DND-41 (cell line): ENCODE measurements around the gene COMP.

Source experiments
- ATAC-seq: fragments of 200-7000 bp; cut with Tn5 transposase; 3 replicates; pipeline ENCODE4 v1.9.1; 2021; ENCODE audit warnings: low read depth; ENCODE audit not compliant: insufficient read depth
- DNase-seq: peaks from one replicate; pipeline ENCODE4 v3.0.0-alpha.2; 2020
- H2AFZ ChIP-seq: 2 replicates; pipeline ENCODE4 v1.6.0; 2012; ENCODE audit warnings: low read depth, low read length
- H3K27ac ChIP-seq: 2 replicates; pipeline ENCODE4 v1.5.1; 2012; ENCODE audit warnings: low read length, inconsistent platforms
- H3K27me3 ChIP-seq: fragments of 200-600 bp; sonication (generic); 2 replicates; pipeline ENCODE4 v1.6.0; 2012; ENCODE audit warnings: low read length, mild to moderate bottlenecking, inconsistent platforms; ENCODE audit not compliant: insufficient read depth, poor library complexity
- H3K36me3 ChIP-seq: 2 replicates; pipeline ENCODE4 v1.5.1; 2012; ENCODE audit warnings: low read length, inconsistent platforms; ENCODE audit not compliant: insufficient read depth
- H3K4me1 ChIP-seq: 2 replicates; pipeline ENCODE4 v1.5.1; 2012; ENCODE audit warnings: mild to moderate bottlenecking, low read length; ENCODE audit not compliant: insufficient read depth
- H3K4me2 ChIP-seq: 2 replicates; pipeline ENCODE4 v1.6.0; 2012; ENCODE audit warnings: mild to moderate bottlenecking, moderate library complexity, low read length, inconsistent platforms; ENCODE audit not compliant: insufficient read depth
- H3K4me3 ChIP-seq, 2 experiments: fragments of 200-600 bp in 1 of 2; shearing (Covaris generic) in 1 of 2; 2 replicates each; pipeline ENCODE4 v1.5.1; 2012 to 2016; ENCODE audit warnings: inconsistent platforms in 2 of 2, low read length in 2 of 2, mild to moderate bottlenecking in 2 of 2, low read depth in 1 of 2, moderate library complexity in 1 of 2
- H3K79me2 ChIP-seq: 2 replicates; pipeline ENCODE4 v1.6.0; 2012; ENCODE audit warnings: low read length, inconsistent platforms; ENCODE audit not compliant: insufficient read depth
- H3K9ac ChIP-seq: 2 replicates; pipeline ENCODE4 v1.6.0; 2012; ENCODE audit warnings: low read depth, mild to moderate bottlenecking, inconsistent platforms, low read length, moderate library complexity
- H3K9me3 ChIP-seq: 2 replicates; pipeline ENCODE4 v1.5.1; 2012; ENCODE audit warnings: low read length, moderate library complexity, mild to moderate bottlenecking, inconsistent platforms; ENCODE audit not compliant: insufficient read depth, severe bottlenecking
- H4K20me1 ChIP-seq: 2 replicates; pipeline ENCODE4 v1.6.0; 2012; ENCODE audit warnings: low read length; ENCODE audit not compliant: insufficient read depth
- CTCF ChIP-seq: IDR thresholded peaks from 2 replicates; pipeline ENCODE4 v1.5.1; 2012; ENCODE audit warnings: borderline replicate concordance, low read length, moderate library complexity, mild to moderate bottlenecking; ENCODE audit not compliant: poor library complexity, severe bottlenecking; ENCODE audit errors: extremely low read depth
- EZH2 ChIP-seq: IDR thresholded peaks from 3 replicates; pipeline ENCODE4 v1.6.1; 2012; ENCODE audit warnings: borderline replicate concordance, low read depth, mild to moderate bottlenecking, moderate library complexity, low read length, inconsistent platforms; ENCODE audit not compliant: severe bottlenecking

COMP gene

DNA sequence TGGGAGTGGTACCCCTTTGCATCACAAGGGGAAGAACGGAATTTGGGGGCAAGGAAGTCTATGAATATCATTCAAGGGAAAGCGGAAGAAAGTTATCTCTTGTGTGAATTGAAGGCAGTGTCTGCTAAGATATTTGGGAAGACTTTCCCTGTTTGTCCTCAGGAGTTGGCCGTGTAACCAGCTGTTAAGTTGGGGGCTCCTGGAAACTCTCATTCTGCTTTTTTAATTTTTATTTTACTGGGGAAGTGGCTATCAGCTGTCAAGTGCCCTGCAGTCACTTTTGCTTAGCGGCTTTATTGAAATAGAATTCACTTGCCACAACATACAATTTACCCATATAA is 43.5 kb upstream of the COMP start:
- Histone ChIP-seq H3K27ac (no peak overlapping the region), H2AFZ (no peak overlapping the region), H3K79me2 (peaks cover 81% of the 10 kb centered on the region), H3K36me3 (peaks cover 67% of the 10 kb centered on the region), H4K20me1 (peaks cover 69% of the 10 kb centered on the region), H3K4me1 (peaks cover 50% of the 10 kb centered on the region), H3K27me3 (no peaks in the 10 kb centered on the region), H3K9me3 (no peaks in the 10 kb centered on the region), H3K4me2 (peak overlapping the region; percentile 84), H3K9ac (peak overlapping the region; percentile 98; the same call in 1 of the 2 replicates), H3K4me3 (peak overlapping the region in 1 of 2 experiments; percentile 72; a peak in 2 of 4 replicates)
- ATAC-seq (no peak), DNase-seq (no peak)
- TF ChIP-seq CTCF (no peak), EZH2 (no peak)

DNA sequence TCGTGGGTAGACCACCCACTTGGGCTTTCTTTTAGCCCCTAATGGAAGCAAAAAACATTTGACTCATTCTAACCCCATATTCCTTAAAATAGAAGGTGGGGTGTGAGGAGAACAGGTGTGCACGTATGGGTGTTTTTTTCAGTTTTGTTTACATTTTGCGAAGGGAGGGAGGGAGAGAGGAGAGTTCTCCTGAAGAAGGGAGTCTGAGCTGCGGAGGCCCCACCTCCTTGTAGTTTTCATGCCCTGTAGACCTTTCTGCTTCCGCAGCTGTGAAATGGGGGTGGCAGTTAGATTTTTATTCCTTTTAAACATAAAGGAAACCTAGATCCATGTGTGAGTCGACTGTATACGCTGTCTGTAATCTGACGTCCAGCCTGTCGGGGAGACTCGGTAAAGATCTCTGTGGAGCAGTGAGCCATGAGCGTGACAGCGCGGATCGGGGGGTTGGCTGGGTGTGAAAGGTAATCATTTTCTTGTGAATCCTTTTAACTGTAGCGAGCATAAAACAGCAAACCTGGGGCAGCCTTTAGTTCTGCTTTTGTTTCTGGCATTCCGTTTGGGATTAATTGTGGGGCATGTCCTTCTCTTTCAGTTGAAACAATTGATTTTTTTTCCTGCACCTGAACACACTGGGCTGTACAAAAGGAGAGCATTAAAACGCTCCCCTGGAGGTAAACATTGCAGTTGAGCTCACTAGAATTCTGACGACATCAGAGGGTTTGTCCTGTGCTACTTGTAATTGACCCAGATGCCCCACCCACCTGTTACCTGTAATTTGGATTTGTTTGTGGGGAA is 42.9 kb upstream of the COMP start:
- no peak for TF ChIP-seq EZH2
- TF ChIP-seq CTCF = no peak
- H3K9ac ChIP-seq = peak overlapping the region; percentile 98
- peak overlapping the region; percentile 54 to 72; a peak in 3 of 4 replicates for H3K4me3 ChIP-seq
- H3K36me3 ChIP-seq = peaks cover 62% of the 10 kb centered on the region
- peaks cover 50% of the 10 kb centered on the region for H3K4me1 ChIP-seq
- H2AFZ ChIP-seq = no peak overlapping the region
- peak overlapping the region; percentile 84 for H3K4me2 ChIP-seq
- H3K27me3 ChIP-seq = no peaks in the 10 kb centered on the region
- peaks cover 64% of the 10 kb centered on the region for H4K20me1 ChIP-seq
- H3K27ac ChIP-seq = peak overlapping the region; percentile 60
- DNase-seq (no peak), ATAC-seq (no peak)
- peaks cover 76% of the 10 kb centered on the region for H3K79me2 ChIP-seq
- no peaks in the 10 kb centered on the region for H3K9me3 ChIP-seq

DNA sequence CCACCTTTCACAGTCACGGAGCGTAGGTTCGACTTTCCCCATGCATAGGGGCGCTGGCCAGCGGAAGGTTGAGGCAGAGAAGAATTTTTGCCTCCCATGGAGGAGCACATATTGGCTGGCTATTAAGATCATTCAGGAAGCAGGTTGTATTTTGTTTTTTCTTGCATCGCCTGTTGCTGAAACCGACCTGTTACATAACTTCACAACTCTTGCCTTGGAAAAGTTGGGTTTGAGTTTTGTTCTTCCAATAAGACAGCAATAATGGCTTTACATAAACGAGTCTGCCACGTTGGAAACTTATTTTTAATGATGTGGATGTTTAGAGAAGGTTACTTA is 42.0 kb upstream of the COMP start:
- Histone ChIP-seq H3K9me3 (no peaks in the 10 kb centered on the region), H2AFZ (no peak overlapping the region), H3K4me1 (peaks cover 50% of the 10 kb centered on the region), H3K4me3 (peak overlapping the region; percentile 54 to 72), H3K36me3 (peaks cover 56% of the 10 kb centered on the region), H3K79me2 (peaks cover 67% of the 10 kb centered on the region), H4K20me1 (peaks cover 57% of the 10 kb centered on the region), H3K27me3 (no peaks in the 10 kb centered on the region), H3K4me2 (peak overlapping the region; percentile 84), H3K27ac (peak overlapping the region; percentile 91), H3K9ac (peak overlapping the region; percentile 98)
- DNase-seq = no peak
- TF ChIP-seq CTCF (no peak), EZH2 (no peak)
- no peak for ATAC-seq
